ENCODE measurements around the gene CD44.

GRCh38 chr11:35225946-35226520, 87.1 kb downstream of the CD44 start:
- TF ChIP-seq CTCF (IDR thresholded peaks at IDR 0.05), result no peak
- TF ChIP-seq POLR2AphosphoS5 (IDR thresholded peaks at IDR 0.05), result no peak
- TF ChIP-seq POLR2A (IDR thresholded peaks at IDR 0.05), result no peak
